Cardiac atrium fibroblast (primary cell): ENCODE data around the gene PDE12. TPM values are rescaled to one million over a fixed set of nuclear protein-coding genes. Genes with fewer than 3 reads are reported as not detected.

ENCODE experiments used
- total RNA-seq: library from RNA; depleted of rRNA; stranded (reverse); fragments of >200 nt; gene quantifications from 2 replicates; pipeline ENCODE4 v1.2.3, GENCODE V29; 2015

The PDE12 gene, protein sequence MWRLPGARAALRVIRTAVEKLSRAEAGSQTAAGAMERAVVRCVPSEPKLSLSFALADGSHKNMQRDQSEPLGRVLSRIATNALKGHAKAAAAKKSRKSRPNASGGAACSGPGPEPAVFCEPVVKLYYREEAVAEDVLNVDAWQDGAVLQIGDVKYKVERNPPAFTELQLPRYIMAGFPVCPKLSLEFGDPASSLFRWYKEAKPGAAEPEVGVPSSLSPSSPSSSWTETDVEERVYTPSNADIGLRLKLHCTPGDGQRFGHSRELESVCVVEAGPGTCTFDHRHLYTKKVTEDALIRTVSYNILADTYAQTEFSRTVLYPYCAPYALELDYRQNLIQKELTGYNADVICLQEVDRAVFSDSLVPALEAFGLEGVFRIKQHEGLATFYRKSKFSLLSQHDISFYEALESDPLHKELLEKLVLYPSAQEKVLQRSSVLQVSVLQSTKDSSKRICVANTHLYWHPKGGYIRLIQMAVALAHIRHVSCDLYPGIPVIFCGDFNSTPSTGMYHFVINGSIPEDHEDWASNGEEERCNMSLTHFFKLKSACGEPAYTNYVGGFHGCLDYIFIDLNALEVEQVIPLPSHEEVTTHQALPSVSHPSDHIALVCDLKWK
- total RNA-seq: 13.0 and 14.3 TPM in 2 replicates

DNA sequence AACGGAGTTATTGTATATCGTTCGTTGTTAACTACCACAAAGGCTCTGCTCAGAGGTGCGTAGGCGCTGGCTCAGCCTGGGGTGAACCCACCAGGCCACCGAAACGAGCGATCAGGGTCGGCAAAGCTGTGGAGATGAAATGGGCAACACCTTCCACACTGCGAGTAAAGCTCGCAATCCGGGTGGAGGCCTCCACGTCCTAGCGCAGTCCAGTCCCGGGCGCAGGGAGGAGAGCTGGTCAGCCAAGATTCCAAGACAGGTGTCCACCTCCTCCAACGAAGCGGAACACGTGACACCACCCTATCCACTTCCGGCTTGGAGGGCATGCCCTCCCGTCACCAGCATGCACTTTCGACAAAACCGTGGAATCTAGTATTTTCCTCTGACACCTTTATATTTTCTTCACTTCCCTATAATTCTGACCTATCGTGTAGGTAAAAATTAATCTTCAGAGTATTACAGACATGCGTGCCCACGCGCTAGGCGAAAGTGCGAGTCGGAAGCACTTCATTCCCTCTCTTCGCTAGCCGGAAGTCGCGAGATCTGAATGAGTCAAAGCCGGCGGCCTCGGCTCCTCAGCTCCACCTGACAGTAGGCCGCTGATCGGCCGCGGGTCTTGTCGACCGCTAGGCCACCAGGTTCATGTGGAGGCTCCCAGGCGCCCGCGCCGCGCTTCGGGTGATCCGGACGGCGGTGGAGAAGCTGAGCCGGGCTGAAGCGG, at the start of gene PDE12:
Gene PDE12, plus strand, starts transcription at position 537 of the 721 bp plus-strand sequence. Its CDS starts 106 bp downstream, at position 643.

GRCh38 chr3:57544181-57545125, 11.6 kb upstream of the PDE12 start, which contains the start of gene DNAH12:
Gene DNAH12 (minus strand): TSS chr3:57544344. CDS start chr3:57542870, 1,474 bp downstream.

DNA sequence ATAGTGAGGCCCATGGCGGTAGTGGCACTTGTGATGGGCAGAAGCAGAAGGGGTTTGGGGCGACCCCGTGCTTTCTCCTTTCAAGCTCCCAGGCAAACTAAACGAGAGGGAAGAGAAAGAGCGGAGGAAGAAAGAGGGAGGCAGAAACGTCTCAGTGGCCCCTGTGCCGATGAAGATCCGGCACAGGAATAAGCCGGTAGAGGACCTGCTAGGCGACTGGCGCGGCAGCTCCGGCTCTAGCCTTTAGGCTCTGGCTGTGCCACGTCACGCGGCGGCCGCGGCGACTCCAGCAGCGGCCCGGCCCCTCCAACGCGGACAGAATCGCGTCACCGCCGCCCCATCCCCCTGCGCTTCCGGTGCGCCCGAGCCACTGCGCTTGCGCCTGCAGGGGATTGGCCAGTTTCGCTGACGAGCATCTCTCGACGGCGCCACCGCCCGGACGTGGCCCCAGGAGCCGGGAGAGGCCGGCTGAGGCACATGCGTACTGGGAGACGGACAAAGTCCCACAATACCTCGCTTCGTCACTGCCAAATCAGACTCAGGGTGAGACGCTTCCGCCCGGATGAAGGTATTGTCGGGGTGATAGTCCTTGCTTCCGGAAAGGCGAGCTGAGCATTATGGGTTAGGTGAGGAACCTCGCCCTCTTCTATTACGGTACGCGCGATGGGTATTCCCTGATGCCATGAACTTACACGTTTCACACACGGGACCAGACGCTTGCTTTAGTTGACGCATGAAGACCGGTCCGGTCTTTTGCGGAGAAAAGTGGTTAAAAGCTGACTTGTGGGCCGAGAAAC, 41.3 kb downstream of the PDE12 start, which contains the start of gene ARF4:
Gene ARF4, minus strand, starts transcription at position 218 of the 797 bp plus-strand sequence. Its CDS starts 204 bp downstream, at position 14.

Other genes starting within 250 kb of the PDE12 start
- 0.16 TPM in 1 of 2 replicates, not detected in the other for gene DNAH12, start 11.9 kb upstream of the PDE12 start, total RNA-seq
- gene ARF4, start 41.1 kb downstream of the PDE12 start, total RNA-seq: 374 and 434 TPM in 2 replicates
- 21.9 and 22.7 TPM in 2 replicates for gene DENND6A, start 136.8 kb downstream of the PDE12 start, total RNA-seq
- 17.0 and 35.2 TPM in 2 replicates for gene SLMAP, start 200.0 kb downstream of the PDE12 start, total RNA-seq